GM23338 (cell line): ENCODE results near the gene GSG1. TPM values are rescaled to one million over a fixed set of nuclear protein-coding genes. Genes with fewer than 3 reads are reported as not detected.

Source experiments
- ATAC-seq: fragments of 200-7000 bp; cut with Tn5 transposase; 3 replicates; pipeline ENCODE4 v1.9.1; 2020
- DNase-seq: peaks from one replicate; pipeline ENCODE4 v3.0.0-alpha.2; 2015; ENCODE audit warnings: low spot score
- H2AFZ ChIP-seq: fragments of 200-600 bp; sonication (generic); 2 replicates; pipeline ENCODE4 v1.8.0; 2016; ENCODE audit warnings: antibody characterized with exemption, mild to moderate bottlenecking, moderate library complexity
- H3F3A ChIP-seq: fragments of 200-600 bp; sonication (generic); replicated peaks from 2 replicates; pipeline ENCODE4 v1.8.0; 2017; ENCODE audit warnings: antibody characterized with exemption, mixed run types, low read depth
- H3K27ac ChIP-seq: fragments of 200-600 bp; sonication (generic); 2 replicates; pipeline ENCODE4 v1.6.1; 2016; ENCODE audit warnings: low read depth
- H3K27me3 ChIP-seq: fragments of 200-600 bp; sonication (generic); 2 replicates; pipeline ENCODE4 v1.8.0; 2016; ENCODE audit warnings: mild to moderate bottlenecking, mixed run types, moderate library complexity; ENCODE audit not compliant: insufficient read depth
- H3K36me3 ChIP-seq: fragments of 200-600 bp; sonication (generic); 2 replicates; pipeline ENCODE4 v1.8.0; 2016; ENCODE audit warnings: mild to moderate bottlenecking; ENCODE audit not compliant: insufficient read depth
- H3K4me1 ChIP-seq: fragments of 200-600 bp; sonication (generic); 2 replicates; pipeline ENCODE4 v1.8.0; 2016; ENCODE audit warnings: mild to moderate bottlenecking, moderate library complexity; ENCODE audit not compliant: insufficient read depth
- H3K4me2 ChIP-seq: fragments of 200-600 bp; sonication (generic); 2 replicates; pipeline ENCODE4 v1.7.1; 2017; ENCODE audit warnings: mixed run types
- H3K4me3 ChIP-seq: fragments of 200-600 bp; sonication (generic); 2 replicates; pipeline ENCODE4 v1.6.1; 2016; ENCODE audit warnings: mixed run types
- H3K79me2 ChIP-seq: fragments of 200-600 bp; sonication (generic); replicated peaks from 2 replicates; pipeline ENCODE4 v1.8.0; 2017; ENCODE audit warnings: mild to moderate bottlenecking; ENCODE audit not compliant: insufficient read depth
- H3K9me2 ChIP-seq: fragments of 200-600 bp; sonication (generic); 2 replicates; pipeline ENCODE4 v1.8.0; 2017; ENCODE audit not compliant: insufficient read depth
- H4K20me1 ChIP-seq: fragments of 200-600 bp; sonication (generic); replicated peaks from 2 replicates; pipeline ENCODE4 v1.8.0; 2017; ENCODE audit warnings: mild to moderate bottlenecking; ENCODE audit not compliant: insufficient read depth
- H3K27ac Mint-ChIP-seq: 2 replicates; pipeline ENCODE4 v1.8.0; 2020; ENCODE audit warnings: inconsistent platforms, mild to moderate bottlenecking, moderate library complexity, mixed read lengths
- H3K27me3 Mint-ChIP-seq: 3 replicates; pipeline ENCODE4 v1.8.0; 2022; ENCODE audit warnings: low read depth, mild to moderate bottlenecking, moderate library complexity, mixed read lengths, inconsistent platforms; ENCODE audit not compliant: insufficient read depth, poor library complexity
- H3K36me3 Mint-ChIP-seq: 3 replicates; pipeline ENCODE4 v1.8.0; 2021; ENCODE audit warnings: low read depth, mild to moderate bottlenecking, inconsistent platforms, moderate library complexity, mixed read lengths
- H3K4me1 Mint-ChIP-seq: 3 replicates; pipeline ENCODE4 v1.8.0; 2020; ENCODE audit warnings: mild to moderate bottlenecking, inconsistent platforms, mixed read lengths
- H3K4me3 Mint-ChIP-seq: 3 replicates; pipeline ENCODE4 v1.8.0; 2021; ENCODE audit warnings: moderate library complexity, mild to moderate bottlenecking, inconsistent platforms, mixed read lengths
- H3K9me3 Mint-ChIP-seq: 3 replicates; pipeline ENCODE4 v1.8.0; 2020; ENCODE audit warnings: moderate library complexity, mild to moderate bottlenecking, inconsistent platforms, mixed read lengths
- CREB1 ChIP-seq: fragments of 250-450 bp; sonication (Bioruptor Pico); IDR thresholded peaks from 2 replicates; pipeline ENCODE4 v1.5.0; 2020; ENCODE audit warnings: low read depth, mild to moderate bottlenecking, moderate library complexity
- EZH2 ChIP-seq: fragments of 200-600 bp; sonication (generic); IDR thresholded peaks from one replicate; pipeline ENCODE4 v1.8.0; 2017; ENCODE audit warnings: antibody characterized with exemption, mild to moderate bottlenecking, low read depth; ENCODE audit not compliant: unreplicated experiment
- EZH2phosphoT487 ChIP-seq: fragments of 200-600 bp; sonication (generic); IDR thresholded peaks from one replicate; pipeline ENCODE4 v1.8.1; 2018; ENCODE audit warnings: antibody characterized with exemption; ENCODE audit not compliant: unreplicated experiment
- JUNB ChIP-seq: IDR thresholded peaks from one replicate; pipeline ENCODE4 v1.6.1; 2016; ENCODE audit warnings: antibody characterized with exemption; ENCODE audit not compliant: unreplicated experiment
- POLR2AphosphoS5 ChIP-seq: IDR thresholded peaks from 2 replicates; pipeline ENCODE4 v1.6.1; 2016; ENCODE audit warnings: antibody characterized with exemption, low read depth
- ZNF114 ChIP-seq: fragments of 250-450 bp; sonication (Bioruptor Pico); IDR thresholded peaks from 2 replicates; pipeline ENCODE4 v1.5.0; 2020; ENCODE audit warnings: mild to moderate bottlenecking, moderate library complexity
- ZNF331 ChIP-seq: fragments of 250-450 bp; sonication (Bioruptor Pico); IDR thresholded peaks from 2 replicates; pipeline ENCODE4 v1.5.0; 2020; ENCODE audit warnings: low read depth, mild to moderate bottlenecking, moderate library complexity
- polyA plus RNA-seq: library from polyadenylated mRNA; unstranded; fragments of >200 nt; fragmentation: Nextera tagmentation; extraction: Ambion mirVana; gene quantifications from 2 replicates; pipeline ENCODE4 v1.2.1, GENCODE V29; 2016
- total RNA-seq: library from RNA; depleted of rRNA; stranded (reverse); fragments of >200 nt; shearing (Covaris generic); gene quantifications from 2 replicates; pipeline ENCODE4 v1.2.3, GENCODE V29; 2014
- TF ChIP-seq, protein P1 (sequence below), 2 experiments: fragments of 200-600 bp in 1 of 2; sonication (generic) in 1 of 2; conservative IDR thresholded peaks; 2 replicates each; pipeline versions ENCODE4 v1.5.1 to v1.6.1; 2016 to 2017; ENCODE audit warnings: antibody characterized with exemption in 2 of 2, low read depth in 2 of 2, mild to moderate bottlenecking in 2 of 2, moderate library complexity in 1 of 2
- TF ChIP-seq, protein P2 (sequence below): IDR thresholded peaks from 2 replicates; pipeline ENCODE4 v1.6.1; 2016; ENCODE audit warnings: antibody characterized with exemption

The GSG1 gene
- total and polyA plus RNA-seq, 2 experiments from 2014 or later = 0.17 to 0.63 TPM

DNA sequence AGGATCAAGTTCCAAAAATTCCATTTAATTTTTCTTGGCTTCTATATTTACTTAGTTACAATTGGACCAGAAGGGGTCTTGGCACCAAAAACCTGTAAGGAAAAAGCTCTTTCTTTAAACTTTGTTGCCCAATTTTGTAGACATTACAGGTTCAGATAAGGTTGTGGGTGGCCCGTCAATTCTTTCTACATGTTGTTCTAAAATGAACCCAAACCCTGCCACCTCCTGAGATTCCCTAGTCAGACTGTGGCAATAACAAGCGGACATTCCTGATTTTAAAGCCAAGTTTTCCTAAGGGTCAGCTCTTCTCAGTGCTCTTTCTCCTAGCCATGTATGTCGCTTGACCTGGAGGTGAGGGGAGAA is 45.0 kb upstream of the GSG1 start:
- Mint-ChIP-seq H3K4me3 (no peak overlapping the region), H3K27ac (no peak overlapping the region), H3K36me3 (no peaks in the 10 kb centered on the region), H3K4me1 (peaks cover 6% of the 10 kb centered on the region; the same call in 2 of the 3 replicates), H3K9me3 (no peaks in the 10 kb centered on the region), H3K27me3 (peaks cover 3% of the 10 kb centered on the region)
- H3K4me3 ChIP-seq = no peak overlapping the region
- H3K79me2 ChIP-seq = no peaks in the 10 kb centered on the region
- no peaks in the 10 kb centered on the region for H3K4me1 ChIP-seq
- no peaks in the 10 kb centered on the region for H3K27me3 ChIP-seq
- no peaks in the 10 kb centered on the region for H3K36me3 ChIP-seq
- H3F3A ChIP-seq = no peaks in the 10 kb centered on the region
- no peak overlapping the region for H3K27ac ChIP-seq
- ATAC-seq (no peak), DNase-seq (no peak)
- H3K9me2 ChIP-seq = peaks cover 10% of the 10 kb centered on the region; the same call in 1 of the 2 replicates
- no peak overlapping the region for H3K4me2 ChIP-seq
- H2AFZ ChIP-seq = no peak overlapping the region
- no peaks in the 10 kb centered on the region for H4K20me1 ChIP-seq
- TF ChIP-seq, protein P1, sequence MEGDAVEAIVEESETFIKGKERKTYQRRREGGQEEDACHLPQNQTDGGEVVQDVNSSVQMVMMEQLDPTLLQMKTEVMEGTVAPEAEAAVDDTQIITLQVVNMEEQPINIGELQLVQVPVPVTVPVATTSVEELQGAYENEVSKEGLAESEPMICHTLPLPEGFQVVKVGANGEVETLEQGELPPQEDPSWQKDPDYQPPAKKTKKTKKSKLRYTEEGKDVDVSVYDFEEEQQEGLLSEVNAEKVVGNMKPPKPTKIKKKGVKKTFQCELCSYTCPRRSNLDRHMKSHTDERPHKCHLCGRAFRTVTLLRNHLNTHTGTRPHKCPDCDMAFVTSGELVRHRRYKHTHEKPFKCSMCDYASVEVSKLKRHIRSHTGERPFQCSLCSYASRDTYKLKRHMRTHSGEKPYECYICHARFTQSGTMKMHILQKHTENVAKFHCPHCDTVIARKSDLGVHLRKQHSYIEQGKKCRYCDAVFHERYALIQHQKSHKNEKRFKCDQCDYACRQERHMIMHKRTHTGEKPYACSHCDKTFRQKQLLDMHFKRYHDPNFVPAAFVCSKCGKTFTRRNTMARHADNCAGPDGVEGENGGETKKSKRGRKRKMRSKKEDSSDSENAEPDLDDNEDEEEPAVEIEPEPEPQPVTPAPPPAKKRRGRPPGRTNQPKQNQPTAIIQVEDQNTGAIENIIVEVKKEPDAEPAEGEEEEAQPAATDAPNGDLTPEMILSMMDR (conservative IDR thresholded peaks at IDR 0.05; ENCODE audit: low read depth in 2 of 2) = no peak
- no peak for TF ChIP-seq EZH2
- no peak for TF ChIP-seq CREB1 (CRISPR knock-in tag)
- no peak for TF ChIP-seq JUNB
- no peak for TF ChIP-seq ZNF114 (CRISPR knock-in tag)
- TF ChIP-seq ZNF331 (CRISPR knock-in tag) = no peak
- TF ChIP-seq, protein P2, sequence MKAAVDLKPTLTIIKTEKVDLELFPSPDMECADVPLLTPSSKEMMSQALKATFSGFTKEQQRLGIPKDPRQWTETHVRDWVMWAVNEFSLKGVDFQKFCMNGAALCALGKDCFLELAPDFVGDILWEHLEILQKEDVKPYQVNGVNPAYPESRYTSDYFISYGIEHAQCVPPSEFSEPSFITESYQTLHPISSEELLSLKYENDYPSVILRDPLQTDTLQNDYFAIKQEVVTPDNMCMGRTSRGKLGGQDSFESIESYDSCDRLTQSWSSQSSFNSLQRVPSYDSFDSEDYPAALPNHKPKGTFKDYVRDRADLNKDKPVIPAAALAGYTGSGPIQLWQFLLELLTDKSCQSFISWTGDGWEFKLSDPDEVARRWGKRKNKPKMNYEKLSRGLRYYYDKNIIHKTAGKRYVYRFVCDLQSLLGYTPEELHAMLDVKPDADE = no peak

DNA sequence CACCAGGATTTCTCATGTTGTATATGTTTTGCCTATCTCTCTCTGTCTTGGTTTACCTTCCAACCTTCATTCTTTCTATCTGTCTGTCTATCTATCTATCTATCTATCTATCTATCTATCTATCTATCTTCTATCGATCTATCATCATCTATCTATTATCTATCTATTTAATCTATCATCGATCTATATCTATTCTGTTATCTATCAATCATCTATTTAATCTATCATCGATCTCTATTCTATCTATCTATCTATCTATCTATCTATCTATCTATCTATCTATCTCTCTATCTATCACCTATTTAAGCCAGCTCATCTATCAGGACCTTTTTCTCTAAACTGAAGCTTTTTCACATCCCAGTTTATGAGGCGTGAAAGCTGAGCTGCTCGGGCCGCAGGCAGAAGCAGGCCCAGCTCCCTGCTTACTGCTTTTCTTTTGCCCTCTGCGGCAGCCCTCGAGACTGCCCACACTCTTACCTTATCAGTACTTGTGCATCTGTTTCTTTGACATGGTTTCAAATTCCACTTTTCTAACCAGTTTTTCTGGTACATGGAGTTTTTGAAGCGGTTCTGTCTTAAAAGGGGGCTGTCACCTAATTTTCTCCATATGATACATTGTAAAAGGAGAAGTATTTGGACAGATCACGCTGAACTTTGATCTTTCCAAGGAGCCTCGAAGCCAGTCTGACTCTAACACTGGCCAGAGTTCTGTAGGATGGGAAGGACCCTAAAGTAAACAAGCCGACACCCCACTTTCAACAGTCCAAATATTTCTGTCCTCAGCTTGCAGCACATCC is 44.4 kb upstream of the GSG1 start:
- peaks cover 10% of the 10 kb centered on the region; the same call in 1 of the 2 replicates for H3K9me2 ChIP-seq
- H4K20me1 ChIP-seq = no peaks in the 10 kb centered on the region
- H3K4me2 ChIP-seq = no peak overlapping the region
- H3K27ac ChIP-seq = no peak overlapping the region
- peaks cover 2% of the 10 kb centered on the region; the same call in 1 of the 3 replicates for H3K4me1 Mint-ChIP-seq
- no peaks in the 10 kb centered on the region for H3K9me3 Mint-ChIP-seq
- H2AFZ ChIP-seq = no peak overlapping the region
- no peaks in the 10 kb centered on the region for H3K4me1 ChIP-seq
- H3K27me3 ChIP-seq = no peaks in the 10 kb centered on the region
- DNase-seq (no peak), ATAC-seq (no peak)
- H3K79me2 ChIP-seq = no peaks in the 10 kb centered on the region
- H3K36me3 ChIP-seq = no peaks in the 10 kb centered on the region
- H3K27ac Mint-ChIP-seq = no peak overlapping the region
- H3K36me3 Mint-ChIP-seq = no peaks in the 10 kb centered on the region
- H3F3A ChIP-seq = no peaks in the 10 kb centered on the region
- no peak overlapping the region for H3K4me3 Mint-ChIP-seq
- H3K27me3 Mint-ChIP-seq = peaks cover 3% of the 10 kb centered on the region
- H3K4me3 ChIP-seq = no peak overlapping the region
- TF ChIP-seq JUNB (no peak), CREB1 (CRISPR knock-in tag) (no peak), EZH2phosphoT487 (no peak), POLR2AphosphoS5 (no peak), ZNF331 (CRISPR knock-in tag) (no peak), EZH2 (no peak)
- TF ChIP-seq, protein P1 (conservative IDR thresholded peaks at IDR 0.05; ENCODE audit: low read depth in 2 of 2) = no peak
